Suprapubic skin (tissue), 4 donors: ENCODE results near the gene ARHGAP44. TPM values are rescaled to one million over a fixed set of nuclear protein-coding genes. Genes with fewer than 3 reads are reported as not detected.

ENCODE experiments used
- DNase-seq, 2 donors: peaks; one replicate each; pipeline ENCODE4 v3.0.0-alpha.2; 2019; ENCODE audit warnings: low spot score in 2 of 2
- H3K27ac ChIP-seq: fragments of 200-600 bp; sonication (generic); one replicate; pipeline ENCODE4 v1.5.1; 2019
- H3K27me3 ChIP-seq: fragments of 200-600 bp; sonication (generic); one replicate; pipeline ENCODE4 v1.5.1; 2019
- H3K36me3 ChIP-seq: fragments of 200-600 bp; sonication (generic); one replicate; pipeline ENCODE4 v1.5.1; 2019
- H3K4me1 ChIP-seq: fragments of 200-600 bp; sonication (generic); one replicate; pipeline ENCODE4 v1.5.1; 2019
- H3K4me3 ChIP-seq: fragments of 200-600 bp; sonication (generic); one replicate; pipeline ENCODE4 v1.5.1; 2019; ENCODE audit warnings: mild to moderate bottlenecking
- H3K9me3 ChIP-seq: fragments of 200-600 bp; sonication (generic); one replicate; pipeline ENCODE4 v1.5.1; 2019
- EP300 ChIP-seq: sonication (generic); formaldehyde crosslinking; IDR thresholded peaks from one replicate; pipeline ENCODE4 v1.6.1; 2017; ENCODE audit warnings: antibody characterized with exemption
- POLR2A ChIP-seq, 2 donors: fragments of 450-650 bp; IDR thresholded peaks; one replicate each; pipeline ENCODE4 v1.6.1; 2017; ENCODE audit warnings: antibody characterized with exemption in 2 of 2, mild to moderate bottlenecking in 2 of 2, moderate library complexity in 2 of 2
- POLR2AphosphoS5 ChIP-seq, 3 donors: sonication (generic); formaldehyde crosslinking; IDR thresholded peaks; one replicate each; pipeline ENCODE4 v1.6.1; 2017; ENCODE audit warnings: antibody characterized with exemption in 3 of 3
- WGBS: methylation state at CpG from one replicate; pipeline ENCODE4 v1.1.5; 2018; 5-methylcytosine and 5-hydroxymethylcytosine counted together
- total RNA-seq, 4 donors: library from RNA; depleted of rRNA; stranded (reverse); fragments of >200 nt; gene quantifications; one replicate each; pipeline ENCODE4 v1.1.0, GENCODE V29; 2016
- TF ChIP-seq, protein P1 (sequence below), 2 donors: fragments of 200-600 bp in 1 of 2; fragments of 450-650 bp in 1 of 2; sonication (generic) in 1 of 2; IDR thresholded peaks; one replicate each; pipeline ENCODE4 v1.5.1; 2016 to 2019; ENCODE audit warnings: antibody characterized with exemption in 2 of 2, mild to moderate bottlenecking in 1 of 2, moderate library complexity in 1 of 2

ARHGAP44 gene
- total RNA-seq, 4 donors from 2014 or later = 3.5 to 7.1 (median 5.3) TPM

DNA sequence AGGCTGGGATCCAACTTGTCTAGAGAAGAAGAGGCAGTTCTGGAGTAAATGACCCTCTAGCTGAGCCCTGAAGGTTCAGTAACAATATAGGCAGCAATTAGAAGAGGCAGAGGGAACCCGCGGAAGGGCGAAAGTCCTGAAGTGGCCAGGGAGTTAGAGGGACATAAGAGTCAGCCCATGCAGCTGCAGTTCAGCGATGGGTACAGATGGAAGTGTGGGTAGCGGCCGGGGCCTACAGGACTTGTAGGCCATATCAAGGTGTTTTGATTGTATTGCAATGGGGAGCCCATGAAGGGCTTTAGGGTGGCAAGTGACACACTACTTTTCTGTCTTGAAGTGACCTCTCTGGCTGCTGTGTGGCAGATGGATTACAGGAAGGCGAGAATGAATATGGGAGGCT is 225.5 kb downstream of the ARHGAP44 start:
- WGBS = 98% methylated on average over 7 of the region's 7 CpGs
- H3K4me3 ChIP-seq = no peak overlapping the region
- TF ChIP-seq, protein P1, sequence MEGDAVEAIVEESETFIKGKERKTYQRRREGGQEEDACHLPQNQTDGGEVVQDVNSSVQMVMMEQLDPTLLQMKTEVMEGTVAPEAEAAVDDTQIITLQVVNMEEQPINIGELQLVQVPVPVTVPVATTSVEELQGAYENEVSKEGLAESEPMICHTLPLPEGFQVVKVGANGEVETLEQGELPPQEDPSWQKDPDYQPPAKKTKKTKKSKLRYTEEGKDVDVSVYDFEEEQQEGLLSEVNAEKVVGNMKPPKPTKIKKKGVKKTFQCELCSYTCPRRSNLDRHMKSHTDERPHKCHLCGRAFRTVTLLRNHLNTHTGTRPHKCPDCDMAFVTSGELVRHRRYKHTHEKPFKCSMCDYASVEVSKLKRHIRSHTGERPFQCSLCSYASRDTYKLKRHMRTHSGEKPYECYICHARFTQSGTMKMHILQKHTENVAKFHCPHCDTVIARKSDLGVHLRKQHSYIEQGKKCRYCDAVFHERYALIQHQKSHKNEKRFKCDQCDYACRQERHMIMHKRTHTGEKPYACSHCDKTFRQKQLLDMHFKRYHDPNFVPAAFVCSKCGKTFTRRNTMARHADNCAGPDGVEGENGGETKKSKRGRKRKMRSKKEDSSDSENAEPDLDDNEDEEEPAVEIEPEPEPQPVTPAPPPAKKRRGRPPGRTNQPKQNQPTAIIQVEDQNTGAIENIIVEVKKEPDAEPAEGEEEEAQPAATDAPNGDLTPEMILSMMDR (IDR thresholded peaks at IDR 0.05) = no peak
- TF ChIP-seq EP300 = no peak
- H3K27ac ChIP-seq = no peak overlapping the region
- H3K4me1 ChIP-seq = peaks cover 15% of the 10 kb centered on the region
- no peaks in the 10 kb centered on the region for H3K9me3 ChIP-seq
- H3K36me3 ChIP-seq = peaks cover 66% of the 10 kb centered on the region
- DNase-seq = no peak
- H3K27me3 ChIP-seq = no peaks in the 10 kb centered on the region

DNA sequence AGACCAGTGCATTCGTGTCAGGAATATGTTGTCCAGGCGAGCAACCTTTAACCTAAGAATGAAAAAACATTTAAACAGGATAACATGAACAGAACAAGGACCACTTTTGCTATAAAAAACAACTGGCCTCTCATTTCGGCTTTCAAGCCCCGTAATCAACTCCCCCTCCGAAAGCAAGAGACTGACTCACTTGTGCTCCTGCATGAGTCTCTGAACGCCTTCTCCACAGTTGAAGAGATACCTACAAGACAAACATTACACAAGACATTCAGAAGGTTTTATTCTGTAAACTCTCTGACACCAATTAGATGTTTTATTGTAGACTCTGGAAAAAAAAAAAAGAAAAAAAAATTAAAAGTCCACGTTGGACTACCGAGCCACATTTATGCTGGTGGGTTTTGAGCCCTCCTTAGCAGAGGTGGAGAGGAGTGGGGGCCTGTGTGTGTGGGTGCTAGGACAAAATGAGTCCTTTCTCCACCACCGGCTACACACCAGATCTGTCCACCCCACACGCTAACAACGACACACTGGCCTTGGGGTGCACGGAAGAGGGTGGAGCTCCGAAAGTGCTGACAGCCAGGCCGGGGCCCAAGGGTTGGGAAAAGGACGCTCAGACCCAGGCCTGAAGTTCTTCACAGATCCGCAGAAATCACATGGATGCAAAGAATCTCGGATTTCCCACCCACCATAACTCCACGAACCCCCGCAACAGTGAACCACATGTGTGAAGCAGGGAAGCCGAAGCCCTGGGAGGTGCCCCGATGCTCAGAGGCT is 227.8 kb downstream of the ARHGAP44 start:
- no peaks in the 10 kb centered on the region for H3K27me3 ChIP-seq
- WGBS = 27% methylated on average over 15 of the region's 21 CpGs
- no peak for DNase-seq
- H3K36me3 ChIP-seq = peaks cover 43% of the 10 kb centered on the region
- no peaks in the 10 kb centered on the region for H3K9me3 ChIP-seq
- no peak for TF ChIP-seq POLR2A (IDR thresholded peaks at IDR 0.05)
- peak overlapping the region; percentile 100 for H3K4me3 ChIP-seq
- H3K27ac ChIP-seq = peak overlapping the region; percentile 92
- peaks cover 15% of the 10 kb centered on the region for H3K4me1 ChIP-seq

DNA sequence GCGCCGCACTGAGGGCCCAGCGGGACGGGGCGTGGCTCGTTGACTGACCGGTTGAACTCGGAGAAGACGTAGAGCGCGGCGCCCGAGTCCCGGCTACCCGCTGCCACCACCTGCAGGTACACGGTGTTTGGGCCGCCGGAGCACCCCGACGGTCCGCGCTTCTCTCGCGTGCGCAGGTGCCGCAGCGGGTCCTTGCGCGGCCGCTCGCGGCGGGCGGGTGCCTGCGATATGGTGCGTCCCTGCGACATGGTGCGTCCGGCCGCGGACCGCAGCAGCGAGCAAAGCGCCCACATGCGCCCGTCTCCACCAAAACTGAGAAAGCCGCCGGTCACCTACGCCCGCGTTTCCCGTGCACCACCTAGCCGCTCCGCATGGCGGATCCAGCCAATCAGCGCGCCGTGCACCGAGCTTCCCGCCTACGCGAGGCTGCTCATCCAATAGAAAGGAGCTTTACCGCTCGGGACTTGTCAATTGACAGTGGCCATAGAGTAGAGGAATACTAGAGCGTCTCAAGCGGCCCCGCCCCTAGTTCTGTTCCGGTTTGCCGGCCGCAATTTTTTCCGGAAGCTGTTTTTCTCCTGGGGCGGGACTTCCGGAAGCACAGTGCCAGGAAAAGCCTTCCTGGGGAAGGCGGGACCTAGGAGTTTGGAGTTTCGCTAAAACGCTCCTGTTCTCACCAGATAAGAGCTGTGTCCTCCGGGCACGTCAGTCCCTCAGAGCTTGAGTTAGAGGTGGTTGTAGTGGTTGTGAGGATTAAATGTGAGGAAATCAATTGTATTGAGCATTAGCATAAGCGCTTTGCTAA is 228.6 kb downstream of the ARHGAP44 start, which contains the start of gene ELAC2:
Gene ELAC2, minus strand, starts transcription at position 373 of the 805 bp plus-strand sequence. Its CDS starts 80 bp downstream, at position 293.
- H3K27me3 ChIP-seq = no peaks in the 10 kb centered on the region
- peak within 1 kb of the TSS; percentile 100 for H3K4me3 ChIP-seq
- TF ChIP-seq, protein P1 (IDR thresholded peaks at IDR 0.05) = no peak
- TF ChIP-seq POLR2A (IDR thresholded peaks at IDR 0.05) (peak in 1 of 2 donors; percentile 54), POLR2AphosphoS5 (IDR thresholded peaks at IDR 0.05) (peak in 2 of 3 donors; percentile 8 to 30)
- no peaks in the 10 kb centered on the region for H3K9me3 ChIP-seq
- DNase-seq = peak; percentile 98
- WGBS = 0% methylated on average over 7 of the region's 79 CpGs
- peaks cover 15% of the 10 kb centered on the region for H3K4me1 ChIP-seq
- H3K27ac ChIP-seq = peak within 1 kb of the TSS; percentile 92
- peaks cover 35% of the 10 kb centered on the region for H3K36me3 ChIP-seq

GRCh38 chr17:13024016-13024415 is 234.7 kb downstream of the ARHGAP44 start:
- H3K4me1 ChIP-seq = peaks cover 7% of the 10 kb centered on the region
- no peaks in the 10 kb centered on the region for H3K36me3 ChIP-seq
- H3K4me3 ChIP-seq = no peak overlapping the region
- H3K27me3 ChIP-seq = no peaks in the 10 kb centered on the region
- TF ChIP-seq EP300 (no peak), POLR2A (IDR thresholded peaks at IDR 0.05) (no peak), POLR2AphosphoS5 (IDR thresholded peaks at IDR 0.05) (no peak)
- 66% methylated on average over 6 of the region's 6 CpGs for WGBS
- no peak overlapping the region for H3K27ac ChIP-seq
- DNase-seq = no peak
- no peaks in the 10 kb centered on the region for H3K9me3 ChIP-seq

DNA sequence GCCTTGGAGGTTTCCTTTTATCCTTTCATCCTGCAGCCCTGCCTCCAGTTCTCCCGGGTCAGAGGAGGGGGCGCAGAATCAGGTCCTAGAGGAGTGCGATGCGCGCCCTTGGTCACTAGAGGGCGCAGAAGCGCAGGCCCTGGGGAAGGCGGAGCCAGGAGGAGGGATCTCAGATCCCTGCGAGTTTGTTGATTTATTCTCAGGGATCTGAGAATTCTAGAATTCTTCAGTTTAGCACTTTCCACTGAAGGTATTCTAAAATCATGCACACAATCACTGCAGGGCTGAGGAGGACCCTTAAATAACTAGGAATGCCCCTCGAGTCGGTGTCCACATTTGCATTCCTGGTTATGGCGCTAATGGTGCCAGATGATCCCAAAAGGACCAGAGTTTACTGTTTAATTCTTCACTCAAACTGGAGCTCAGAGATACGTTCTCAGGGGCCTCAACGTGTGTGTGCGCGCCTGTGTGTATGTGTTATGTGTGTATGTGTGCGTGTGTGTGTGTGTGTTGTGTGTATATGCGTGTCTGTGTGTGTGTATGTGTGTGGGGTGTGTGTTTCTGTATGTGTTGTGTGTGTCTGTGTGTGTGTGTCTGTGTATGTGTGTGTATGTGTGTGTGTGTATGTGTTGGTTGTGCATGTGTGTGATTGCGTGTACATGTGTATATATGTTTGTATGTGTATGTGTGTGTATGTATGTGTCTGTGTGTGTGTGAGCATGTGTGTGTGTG is 235.4 kb downstream of the ARHGAP44 start:
- H3K27ac ChIP-seq = no peak overlapping the region
- peak in 1 of 2 donors; percentile 71 for DNase-seq
- 24% methylated on average over 19 of the region's 19 CpGs for WGBS
- no peaks in the 10 kb centered on the region for H3K27me3 ChIP-seq
- no peaks in the 10 kb centered on the region for H3K36me3 ChIP-seq
- H3K4me1 ChIP-seq = peaks cover 7% of the 10 kb centered on the region
- TF ChIP-seq, protein P1 (IDR thresholded peaks at IDR 0.05) = peak; percentile 65 to 99
- no peak for TF ChIP-seq POLR2AphosphoS5 (IDR thresholded peaks at IDR 0.05)
- H3K4me3 ChIP-seq = no peak overlapping the region
- H3K9me3 ChIP-seq = no peaks in the 10 kb centered on the region
